Ovary (tissue), 3 donors: ENCODE results near the gene ZBED2.

Experiments
- CTCF ChIP-seq, 3 donors: fragments of 450-650 bp in 2 of 3; fragments of 200-600 bp in 1 of 3; IDR thresholded peaks; one replicate each; pipeline versions ENCODE4 v1.5.1 to v1.8.0; 2016 to 2022; ENCODE audit warnings: antibody characterized with exemption in 3 of 3, mild to moderate bottlenecking in 1 of 3
- EP300 ChIP-seq: sonication (generic); formaldehyde crosslinking; IDR thresholded peaks from one replicate; pipeline ENCODE4 v1.6.1; 2017; ENCODE audit warnings: antibody characterized with exemption
- POLR2A ChIP-seq: fragments of 450-650 bp; IDR thresholded peaks from one replicate; pipeline ENCODE4 v1.6.1; 2017; ENCODE audit warnings: antibody characterized with exemption, mild to moderate bottlenecking, moderate library complexity
- donor health status: DM: no; HTN: no; CAD: no.

- TF ChIP-seq POLR2A (no peak), CTCF (IDR thresholded peaks at IDR 0.05) (no peak), EP300 (no peak)
These were observed 41.3 kb upstream of the ZBED2 start for GRCh38 chr3:111636366-111636885.
